DMS 273 (cell line): ENCODE data around the gene ECI1.
A peak's percentile ranks its signal among the peaks of the same experiment; 100 is the strongest.
"Not testable (repeated sequence)": the region's sequence is repeated elsewhere in the genome, so short reads cannot be mapped to it uniquely, and the experiment has no call there.

ENCODE experiments used
- DNase-seq: peaks from one replicate; lab custom pipeline; 2025; ENCODE audit not compliant: unreplicated experiment; lab: John Stamatoyannopoulos, UW

The ECI1 gene

DNA sequence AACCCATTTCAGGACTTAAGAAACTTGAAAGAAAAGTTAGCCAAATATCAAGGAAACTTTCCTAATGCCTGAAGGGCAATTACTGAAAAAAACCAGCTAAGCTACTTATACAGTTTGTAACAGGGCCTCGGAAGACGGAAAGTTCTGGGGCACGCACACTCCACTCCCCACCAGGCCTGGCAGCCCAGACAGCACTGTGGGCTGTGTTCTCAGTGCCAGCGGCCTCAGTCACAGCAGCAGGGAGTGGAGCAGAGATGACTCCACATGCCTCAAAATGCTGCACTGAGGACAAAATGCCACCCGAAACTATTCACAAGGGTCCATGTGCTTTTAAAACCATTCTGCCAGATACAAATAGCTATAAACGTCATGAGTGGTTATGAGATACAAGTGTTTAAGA is 6.3 kb upstream of the ECI1 start:
- no peak for DNase-seq

DNA sequence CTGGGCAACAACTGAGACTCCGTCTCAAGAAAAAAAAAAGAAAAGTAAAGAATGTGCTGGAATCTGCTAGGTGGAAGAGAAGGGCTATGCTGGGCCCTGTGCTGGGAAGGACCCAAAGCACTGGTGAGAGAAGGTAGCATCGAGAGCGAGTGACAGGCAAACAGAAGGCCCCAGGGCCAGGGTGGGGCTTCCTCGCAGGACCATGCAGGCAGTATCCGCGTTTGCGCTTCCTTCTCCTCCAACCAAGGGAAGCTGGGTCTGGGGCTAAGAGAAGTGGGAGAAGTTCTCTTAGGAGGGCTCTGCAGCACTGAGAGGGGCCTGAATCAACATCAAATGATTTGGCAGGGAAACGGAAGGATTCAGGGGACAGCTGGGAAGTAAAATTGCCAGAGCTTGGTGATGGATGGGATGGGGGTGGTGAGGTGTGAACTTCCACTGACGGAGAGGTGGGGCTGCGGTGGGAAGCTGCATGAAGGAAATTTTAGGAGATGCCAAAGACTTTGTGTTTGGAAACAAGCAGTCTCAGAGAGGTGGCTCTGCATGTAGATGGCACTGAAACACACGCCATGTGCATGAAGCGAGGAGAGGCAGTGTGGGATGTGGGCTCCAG is 5.2 kb upstream of the ECI1 start:
- DNase-seq: no peak

DNA sequence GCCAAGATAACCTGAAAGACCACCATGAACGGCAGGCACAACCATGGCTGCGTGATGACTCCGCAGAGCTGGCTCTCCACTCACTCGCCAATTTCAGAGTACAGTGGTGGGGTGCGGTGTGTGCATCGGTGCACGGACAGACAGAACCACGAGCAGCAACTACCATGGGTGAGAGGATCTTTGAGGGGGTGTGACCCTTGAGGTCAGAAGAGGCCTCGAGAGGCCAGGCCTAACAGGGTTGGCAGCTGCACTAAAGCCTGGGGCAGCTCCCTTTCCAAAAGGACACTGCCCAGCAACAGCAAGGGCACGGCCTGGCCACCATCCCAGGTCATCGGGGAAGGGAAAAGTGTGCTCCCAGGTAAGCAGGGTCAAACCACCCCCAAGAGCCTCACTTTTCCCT is 1.9 kb upstream of the ECI1 start:
- DNase-seq: no peak

DNA sequence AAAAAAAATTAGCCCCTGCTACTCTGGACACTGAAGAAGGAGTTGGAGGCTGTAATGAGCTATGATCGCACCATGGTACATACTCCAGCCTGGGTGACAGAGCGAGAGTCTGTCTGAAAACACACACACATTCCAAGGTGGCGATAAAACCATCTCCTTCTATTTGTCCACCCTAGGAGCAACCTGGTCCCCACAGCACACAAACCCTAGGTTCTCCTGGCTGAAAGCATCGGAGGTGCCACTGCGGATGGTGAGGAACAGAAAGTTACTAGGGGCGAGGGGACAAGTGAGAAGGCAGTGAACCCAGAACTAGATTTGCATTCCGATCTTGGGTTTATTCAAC is 1.4 kb upstream of the ECI1 start:
- no peak for DNase-seq

DNA sequence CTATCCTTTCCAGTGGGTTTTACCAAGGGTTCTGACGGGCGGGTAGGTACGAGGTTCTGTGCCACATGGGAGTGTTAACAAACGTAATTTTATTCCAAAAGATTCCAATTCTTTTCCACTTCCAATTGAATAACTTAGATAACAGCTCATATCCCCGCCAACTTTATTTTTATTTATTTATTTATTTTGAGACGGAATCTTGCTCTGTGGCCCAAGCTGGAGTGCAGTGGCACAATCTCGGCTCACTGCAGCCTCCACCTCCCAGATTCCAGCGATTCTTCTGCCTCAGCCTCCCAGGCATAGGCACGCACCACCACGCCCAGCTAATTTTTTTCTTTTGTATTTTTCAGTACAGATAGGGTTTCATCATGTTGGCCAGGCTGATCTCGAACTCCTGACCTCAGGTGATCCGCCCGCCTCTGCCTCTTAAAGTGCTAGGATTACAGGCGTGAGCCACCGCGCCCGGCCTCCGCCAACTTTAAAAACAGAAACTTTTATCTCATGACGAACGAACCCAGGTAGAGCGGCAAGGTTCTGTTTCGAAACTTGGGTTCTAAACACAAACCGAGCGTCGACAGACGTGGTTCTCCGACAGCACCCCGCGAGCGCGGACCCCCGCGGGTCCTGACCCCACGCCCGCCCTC is 613 bp downstream of the ECI1 start:
- peak; percentile 84 for DNase-seq

DNA sequence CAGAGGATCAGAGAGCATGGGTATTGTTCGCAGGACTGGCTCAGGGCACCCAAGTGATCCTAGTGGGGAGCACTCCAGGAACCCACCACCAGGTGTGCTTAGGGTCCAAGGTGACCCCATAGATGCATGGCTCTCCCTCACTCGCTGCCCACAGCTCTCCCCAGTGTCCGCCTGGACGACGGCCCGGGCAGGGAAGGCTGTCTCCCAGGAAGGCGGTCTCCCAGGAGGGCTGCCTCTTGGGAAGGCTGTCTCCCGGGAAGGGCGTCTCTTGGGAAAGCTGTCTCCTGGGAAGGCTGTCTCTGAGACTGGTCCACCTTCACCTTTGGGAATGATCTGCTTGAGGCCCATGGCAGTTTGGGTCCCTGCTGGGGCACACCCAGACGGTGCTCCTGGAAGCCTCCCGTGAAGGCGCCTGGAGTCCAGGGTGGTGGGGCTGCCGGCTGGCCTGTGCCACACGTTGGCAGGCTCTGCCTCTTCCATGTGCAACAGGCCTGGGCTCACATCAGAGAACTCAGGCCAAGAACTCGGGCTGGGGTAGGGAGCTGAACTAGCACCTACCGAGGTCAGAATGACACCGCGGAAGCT is 5.0 kb downstream of the ECI1 start:
- no peak for DNase-seq

DNA sequence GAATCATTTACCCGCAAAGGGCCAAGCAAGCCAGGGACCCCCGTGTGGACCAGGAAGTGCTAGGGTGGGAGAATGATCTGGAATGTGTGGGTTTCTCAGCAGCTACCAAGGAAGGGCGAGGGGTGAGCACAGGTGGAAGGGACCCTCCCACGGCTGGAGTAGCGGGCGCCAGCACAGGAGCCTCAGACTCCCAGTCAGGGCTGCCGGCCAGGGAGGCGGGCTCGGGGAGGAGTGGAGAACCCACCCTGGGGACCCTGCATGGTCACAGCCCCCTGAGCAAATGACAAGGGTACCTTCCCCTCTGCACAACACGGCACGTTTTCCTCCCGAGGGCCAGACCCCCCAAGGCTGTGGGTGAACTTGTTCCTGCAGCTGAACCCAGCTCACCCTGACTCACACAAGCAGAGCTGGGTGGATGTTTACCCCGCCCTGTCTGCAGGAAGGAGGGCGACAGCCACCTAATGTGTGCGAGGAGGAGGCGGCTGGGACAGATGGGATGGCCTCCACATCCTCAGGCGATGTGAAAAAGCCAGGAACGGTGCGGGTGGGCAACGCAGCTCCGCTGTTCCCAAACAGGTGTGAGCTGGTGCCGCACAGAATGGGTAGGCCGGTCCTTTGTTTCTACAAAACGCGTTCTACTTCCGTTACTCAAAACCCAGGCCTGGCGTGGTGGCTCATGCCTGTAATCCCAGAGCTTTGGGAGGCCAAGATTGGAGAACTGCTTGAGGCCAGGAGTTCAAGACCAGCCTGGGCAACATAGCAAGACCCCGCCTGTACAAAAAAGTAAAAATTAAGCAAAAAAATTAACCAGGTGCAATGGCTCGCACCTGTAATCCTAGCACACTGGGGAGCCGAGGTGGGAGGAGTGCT is 6.2 kb downstream of the ECI1 start:
- DNase-seq: no peak

DNA sequence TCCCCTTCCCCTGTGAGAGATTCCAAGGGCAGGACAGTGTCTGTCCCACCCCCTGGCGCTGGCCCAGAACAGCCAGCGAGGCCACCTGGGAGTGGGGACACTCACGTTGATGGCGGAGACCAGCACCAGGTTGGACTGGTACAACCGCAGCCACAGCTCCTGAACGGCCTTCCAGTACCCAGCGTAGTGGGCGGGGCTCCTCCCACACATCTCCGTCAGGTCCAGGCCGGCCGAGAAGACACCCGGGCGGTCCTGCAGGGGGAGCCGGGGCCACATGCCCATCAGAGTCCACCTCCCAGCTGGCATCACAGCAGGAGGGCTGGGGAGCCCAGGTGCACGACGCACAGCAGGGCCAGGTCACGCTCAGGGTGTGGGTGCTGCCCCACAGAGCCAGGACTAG is 7.1 kb downstream of the ECI1 start:
- DNase-seq: peak; percentile 44

DNA sequence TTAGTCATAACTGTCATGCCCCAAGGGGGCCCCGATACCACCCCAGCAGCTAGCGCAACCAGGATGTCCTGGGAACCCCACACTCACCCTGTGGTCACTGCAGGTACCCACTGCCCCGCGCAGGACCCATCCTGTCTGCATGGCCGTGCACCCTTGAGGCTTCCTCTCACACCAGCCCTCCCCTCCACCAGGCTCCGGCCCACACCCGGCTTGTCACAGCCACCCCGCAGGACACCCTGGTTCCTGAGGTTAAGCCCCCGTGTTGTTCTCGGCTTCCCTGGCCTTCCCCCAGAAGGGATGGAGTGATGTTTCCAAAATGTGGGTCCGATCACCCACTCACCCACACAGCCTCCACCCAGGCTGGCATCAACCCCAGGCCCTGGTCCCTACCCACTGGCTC is 7.6 kb downstream of the ECI1 start:
- no peak for DNase-seq

DNA sequence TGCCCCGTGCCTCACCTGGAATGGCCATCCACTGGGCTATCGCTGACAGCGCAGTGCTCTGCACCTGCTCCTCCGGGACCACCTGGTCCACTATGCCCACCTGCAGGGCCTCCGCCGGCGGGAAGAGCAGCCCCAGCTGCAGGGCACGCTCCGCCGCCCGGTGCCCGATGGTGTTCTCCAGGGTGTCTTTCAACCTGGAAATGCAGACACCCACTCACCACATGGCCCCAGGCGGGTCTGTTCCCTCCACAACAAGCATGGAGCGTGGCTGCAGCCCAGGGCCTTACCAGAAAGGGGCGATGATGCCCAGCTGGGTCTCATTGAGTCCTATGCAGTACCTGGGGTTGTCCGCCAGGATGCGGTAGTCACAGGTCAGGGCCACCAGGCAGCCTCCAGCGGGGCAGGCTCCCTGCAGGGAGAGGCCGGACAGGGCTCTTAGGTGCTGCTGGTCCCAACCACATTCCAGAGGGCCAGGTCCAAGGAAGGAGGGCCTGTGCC is 8.3 kb downstream of the ECI1 start:
- DNase-seq: peak; percentile 44

DNA sequence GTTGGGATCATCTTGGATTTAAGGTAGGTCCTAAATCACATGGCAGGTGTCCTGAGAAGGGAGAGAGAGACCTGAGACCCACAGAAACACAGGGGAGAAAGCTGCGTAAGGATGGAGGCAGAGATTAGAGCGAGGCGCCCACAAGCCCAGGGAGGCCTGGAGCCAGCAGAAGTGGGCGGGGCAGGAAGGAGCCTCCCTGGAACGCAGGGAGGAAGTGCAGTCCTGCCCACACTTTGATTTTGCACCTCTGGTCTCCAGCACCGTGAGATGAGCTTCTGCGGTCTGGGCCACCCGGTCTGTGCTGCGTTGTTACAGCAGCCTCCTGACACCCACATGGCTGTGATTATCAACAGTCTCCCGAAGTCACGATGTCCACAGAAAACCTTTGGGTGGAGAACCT is 8.8 kb downstream of the ECI1 start:
- DNase-seq: no peak

DNA sequence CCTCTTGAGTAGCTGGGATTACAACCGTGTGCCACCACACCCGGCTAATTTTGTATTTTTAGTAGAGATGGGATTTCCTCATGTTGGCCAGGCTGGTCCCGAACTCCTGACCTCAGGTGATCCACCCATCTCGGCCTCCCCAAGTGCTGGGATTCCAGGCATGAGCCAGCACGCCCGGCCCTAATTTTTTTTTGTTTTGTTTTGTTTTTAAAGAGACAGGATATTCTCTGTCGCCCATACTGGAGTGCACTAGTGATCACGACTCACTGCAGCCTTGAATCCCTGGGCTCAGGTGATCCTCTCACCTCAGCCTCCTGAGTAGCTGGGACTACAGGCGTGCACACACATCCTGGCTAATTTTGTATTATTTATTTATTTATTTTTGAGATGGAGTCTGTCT is 11.1 kb downstream of the ECI1 start:
- DNase-seq: not testable (repeated sequence)

DNA sequence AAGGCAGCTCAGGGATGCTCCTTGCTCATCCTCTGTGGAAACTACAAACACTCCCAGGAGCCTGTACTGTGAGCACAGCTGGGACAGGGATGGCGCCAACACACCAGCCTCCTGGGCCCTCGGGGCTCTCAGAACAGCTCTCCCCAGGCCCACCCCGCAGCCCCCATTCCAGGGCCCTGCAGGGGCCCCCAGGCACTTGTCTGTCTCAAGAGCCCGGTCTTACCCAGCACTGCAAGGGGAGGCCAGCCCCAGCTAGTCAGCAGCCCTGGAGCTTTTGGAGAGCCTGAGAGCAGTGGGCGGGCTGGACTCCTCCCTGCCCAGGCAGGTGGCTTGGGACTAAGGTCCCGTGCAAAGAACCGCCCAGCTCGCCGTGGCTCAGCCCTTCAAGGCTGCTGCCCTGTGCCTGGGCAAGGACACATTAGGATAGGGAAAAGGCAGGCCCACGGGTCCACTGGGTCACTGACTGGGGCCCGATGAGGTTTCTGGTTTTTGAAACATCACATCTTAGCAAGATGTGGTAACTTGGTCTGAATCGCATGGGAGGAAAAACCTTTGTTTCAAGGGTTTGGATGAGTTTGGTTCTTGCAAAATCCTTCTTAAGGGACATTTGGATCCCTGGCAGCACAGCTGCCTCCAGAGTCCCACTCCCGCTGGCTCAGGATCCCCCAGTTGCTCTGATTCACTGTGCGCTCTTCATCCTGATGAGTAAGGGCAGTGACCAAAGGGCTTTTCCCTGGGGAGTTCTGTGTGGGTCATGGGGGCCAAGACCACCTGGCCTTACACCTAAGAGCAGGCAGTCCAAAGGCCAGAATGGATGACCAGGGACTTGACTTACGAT is 12.3 kb downstream of the ECI1 start:
- DNase-seq: peak; percentile 70

DNA sequence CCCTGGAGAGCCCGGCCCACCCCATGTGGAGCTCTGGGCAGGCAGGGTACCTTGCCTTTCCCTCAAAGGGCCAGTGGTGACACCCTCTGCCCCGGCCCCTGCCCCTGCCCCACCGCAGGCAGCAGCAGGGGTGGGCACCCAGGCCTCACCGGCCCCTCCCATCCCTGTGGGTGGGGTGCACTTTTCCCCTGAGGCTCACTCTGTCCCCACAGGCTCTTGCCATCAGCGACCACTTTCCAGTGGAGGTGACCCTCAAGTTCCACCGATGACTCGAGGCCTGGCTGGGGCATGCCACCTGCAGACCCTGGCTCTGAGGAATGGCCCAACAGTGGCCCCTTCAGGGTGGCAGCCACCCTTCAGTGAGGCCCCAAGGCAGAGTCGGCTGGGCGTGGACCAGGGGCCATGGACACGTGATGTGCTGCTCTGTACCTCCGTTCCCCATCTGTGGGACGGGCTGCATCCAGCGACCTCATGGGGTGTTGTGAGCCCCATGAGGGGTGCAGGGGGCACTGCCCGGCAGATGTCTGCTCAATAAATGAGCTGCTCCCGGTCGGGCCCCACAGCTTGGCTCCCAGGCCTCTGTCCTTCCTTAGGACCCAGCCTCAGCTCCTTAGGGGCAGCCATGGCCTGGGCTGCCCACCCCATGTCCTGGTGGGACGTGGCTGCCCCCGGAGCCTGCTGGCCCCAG is 13.1 kb downstream of the ECI1 start:
- DNase-seq: peak; percentile 62

DNA sequence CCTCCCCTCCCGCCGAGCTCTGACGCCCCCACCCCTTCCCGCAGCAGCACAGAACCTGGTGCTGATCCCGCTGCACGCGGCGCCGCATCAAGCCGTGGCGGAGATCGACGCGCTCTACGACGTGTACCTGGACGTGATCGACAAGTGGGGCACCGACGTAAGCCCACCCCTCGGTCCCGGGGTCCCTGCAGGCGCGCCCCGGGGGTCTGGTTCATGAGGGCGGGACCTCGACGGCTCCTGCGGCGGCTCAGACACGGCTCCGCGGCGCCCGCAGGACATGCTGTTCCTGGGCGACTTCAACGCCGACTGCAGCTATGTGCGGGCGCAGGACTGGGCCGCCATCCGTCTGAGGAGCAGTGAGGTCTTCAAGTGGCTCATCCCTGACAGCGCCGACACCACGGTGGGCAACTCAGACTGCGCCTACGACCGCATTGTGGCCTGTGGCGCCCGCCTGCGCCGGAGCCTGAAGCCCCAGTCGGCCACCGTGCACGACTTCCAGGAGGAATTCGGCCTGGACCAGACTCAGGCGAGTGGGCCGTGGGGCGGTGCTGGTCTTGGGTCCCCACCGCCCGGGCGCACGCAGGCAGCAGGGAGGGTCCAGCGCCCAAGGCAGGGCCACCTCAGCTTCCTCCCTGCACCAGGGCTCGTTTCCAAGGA is 13.8 kb downstream of the ECI1 start:
- peak; percentile 57 for DNase-seq

DNA sequence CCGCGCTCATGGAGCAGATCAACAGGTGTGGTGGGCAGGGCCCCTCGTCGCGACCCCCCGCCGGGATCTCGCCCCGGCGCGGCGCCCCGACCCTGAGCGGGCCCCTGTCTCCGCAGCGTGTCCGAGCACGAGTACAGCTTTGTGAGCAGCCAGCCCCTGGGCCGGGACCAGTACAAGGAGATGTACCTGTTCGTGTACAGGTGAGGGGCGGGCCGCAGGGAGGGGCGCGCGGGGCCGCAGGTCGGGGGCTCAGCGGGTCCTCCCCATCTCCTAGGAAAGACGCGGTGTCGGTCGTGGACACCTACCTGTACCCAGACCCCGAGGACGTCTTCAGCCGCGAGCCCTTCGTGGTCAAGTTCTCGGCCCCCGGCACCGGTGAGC is 14.3 kb downstream of the ECI1 start:
- no peak for DNase-seq

DNA sequence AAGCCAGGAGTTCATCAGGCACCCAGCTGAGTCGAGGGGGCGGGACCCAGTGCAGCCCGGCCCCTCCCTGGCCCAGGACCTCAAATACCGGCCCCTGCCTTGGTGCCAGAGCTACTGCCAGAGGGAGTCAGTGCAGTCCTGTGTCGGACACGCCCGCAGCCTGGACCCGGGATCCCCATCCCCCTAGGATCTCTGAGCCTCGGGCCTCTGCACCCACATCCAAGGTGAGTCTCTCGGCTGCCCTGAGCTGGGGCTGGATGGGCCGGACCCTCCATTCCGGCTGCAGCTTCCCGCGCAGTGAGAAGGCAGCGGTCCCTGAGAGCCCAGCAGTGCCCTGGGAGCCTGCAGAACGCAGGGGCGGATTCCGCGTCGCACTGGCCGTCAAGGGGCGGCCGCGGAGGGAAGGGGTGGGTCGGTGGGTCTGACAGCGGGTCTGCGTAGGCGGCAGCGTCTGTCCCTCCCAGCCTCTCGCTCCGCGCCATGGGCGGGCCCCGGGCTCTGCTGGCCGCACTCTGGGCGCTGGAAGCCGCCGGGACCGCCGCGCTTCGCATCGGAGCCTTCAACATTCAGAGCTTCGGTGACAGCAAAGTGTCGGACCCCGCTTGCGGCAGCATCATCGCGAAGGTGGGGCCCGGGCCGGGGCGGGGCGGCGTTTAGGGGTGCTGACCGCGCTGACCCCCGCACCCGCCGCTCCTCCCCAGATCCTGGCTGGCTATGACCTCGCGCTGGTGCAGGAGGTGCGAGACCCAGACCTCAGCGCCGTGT is 14.9 kb downstream of the ECI1 start, which contains the start of gene DNASE1L2:
TSS of gene DNASE1L2 (plus strand) at position 108 of the 765 bp plus-strand sequence. CDS start at position 481, 373 bp downstream.
- peak; percentile 83 for DNase-seq

DNA sequence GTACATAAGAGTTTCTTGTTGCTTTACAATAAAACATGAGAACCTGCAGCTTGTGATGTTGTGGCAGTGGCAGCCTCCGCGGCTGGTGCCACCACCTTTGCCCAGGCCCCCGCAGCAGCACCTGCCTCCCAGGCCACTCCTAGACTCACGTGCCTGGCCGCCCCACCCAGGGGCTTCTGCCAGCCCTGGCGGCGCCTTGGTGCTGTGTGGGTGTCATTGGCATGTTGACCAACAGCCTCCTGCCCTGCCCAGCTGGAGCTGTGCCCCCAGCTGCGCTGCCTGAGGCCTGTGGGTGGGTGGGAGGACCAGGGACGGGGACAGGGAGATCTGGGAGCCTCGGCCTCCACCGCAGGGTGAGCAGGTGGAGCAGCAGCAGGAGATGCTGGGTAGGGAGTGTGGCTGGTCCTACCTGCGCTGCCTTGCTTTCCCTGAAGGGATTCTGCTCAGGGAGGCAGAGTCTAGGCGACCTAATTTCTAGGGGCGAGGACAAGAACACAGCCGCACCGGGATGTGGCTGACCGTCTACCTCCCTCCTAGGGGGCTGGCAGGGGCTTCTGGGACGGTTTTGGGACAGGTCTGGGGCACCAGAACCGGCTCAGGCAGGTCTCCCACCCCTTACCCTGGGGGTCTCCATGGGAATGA is 15.6 kb downstream of the ECI1 start:
- peak; percentile 53 for DNase-seq
